Sciatic nerve (tissue), 2 donors: ENCODE data around the gene SLC6A2. TPM values are rescaled to one million over a fixed set of nuclear protein-coding genes. Genes with fewer than 3 reads are reported as not detected.

Source experiments
- ATAC-seq: fragments of 200-7000 bp; cut with Tn5 transposase; one replicate; pipeline ENCODE4 v1.9.1; 2020; ENCODE audit warnings: mild to moderate bottlenecking, moderate library complexity
- DNase-seq: peaks from one replicate; pipeline ENCODE4 v3.0.0-alpha.2; 2020; ENCODE audit warnings: low spot score
- intact Hi-C: fragments of 100-400 bp; cut with DNase I; formaldehyde crosslinking; loops from one replicate; pipeline ENCODE4 v1.14.2; 2022
- total RNA-seq: library from RNA; stranded (reverse); fragmentation: NEBNext Ultra II Directional; extraction: Animal tissue kit (Norgen Biotek cat#: 25700); gene quantifications from one replicate; pipeline ENCODE4 v1.2.1, GENCODE V29; 2021
- donor health status: DM: no; HTN: no; CAD: no.
- donor health status: DM: no; HTN: no; CAD: no.

SLC6A2 gene
- total RNA-seq, 1 donor from 2014 or later: 1.1 TPM

- DNase-seq (no peak), ATAC-seq (no peak)
- intact Hi-C loops: no loop called here
These were observed 10.2 kb downstream of the SLC6A2 start for GRCh38 chr16:55666012-55666411.

- DNase-seq (no peak), ATAC-seq (no peak)
- intact Hi-C loops: no loop called here
These were observed 12.0 kb downstream of the SLC6A2 start for GRCh38 chr16:55667753-55668152.

GRCh38 chr16:55668340-55669281 lies 12.8 kb downstream of the SLC6A2 start:
- no peak for DNase-seq
- no peak for ATAC-seq
- intact Hi-C loops: no loop called here

- ATAC-seq (no peak), DNase-seq (peak; percentile 42)
- intact Hi-C loops: no loop called here
These were observed 15.6 kb downstream of the SLC6A2 start for GRCh38 chr16:55671206-55671973.

GRCh38 chr16:55671974-55672280 lies 16.1 kb downstream of the SLC6A2 start:
- peak; percentile 14 for ATAC-seq
- intact Hi-C loops: no loop called here
- DNase-seq: no peak

- intact Hi-C loops: no loop called here
- DNase-seq (peak; percentile 66), ATAC-seq (peak; percentile 95)
These were observed 16.7 kb downstream of the SLC6A2 start for GRCh38 chr16:55672471-55672870.

- intact Hi-C loops: no loop called here
- no peak for DNase-seq
- peak; percentile 86 for ATAC-seq
These were observed 22.5 kb downstream of the SLC6A2 start for GRCh38 chr16:55678161-55678821.

- intact Hi-C loops: no loop called here
- no peak for ATAC-seq
These were observed 26.3 kb downstream of the SLC6A2 start for GRCh38 chr16:55682086-55682485.

GRCh38 chr16:55685973-55686372 lies 30.2 kb downstream of the SLC6A2 start:
- intact Hi-C loops: no loop called here
- DNase-seq: no peak
- no peak for ATAC-seq

More at GRCh38 chr16:55682086-55682485, 26.3 kb downstream of the SLC6A2 start:
- DNase-seq: no peak

- no peak for DNase-seq
- intact Hi-C loops: no loop called here
- ATAC-seq: no peak
These were observed 30.9 kb downstream of the SLC6A2 start for GRCh38 chr16:55686671-55687070.

- intact Hi-C loops: no loop called here
These were observed 32.0 kb downstream of the SLC6A2 start for GRCh38 chr16:55687802-55688201.

GRCh38 chr16:55690841-55691240 lies 35.1 kb downstream of the SLC6A2 start:
- intact Hi-C loops: no loop called here
- ATAC-seq (no peak), DNase-seq (no peak)

More at GRCh38 chr16:55687802-55688201, 32.0 kb downstream of the SLC6A2 start:
- ATAC-seq: no peak
- DNase-seq: no peak

- ATAC-seq: no peak
- intact Hi-C loops: no loop called here
- DNase-seq: no peak
These were observed 36.0 kb downstream of the SLC6A2 start for GRCh38 chr16:55691771-55692170.

- DNase-seq (no peak), ATAC-seq (no peak)
- intact Hi-C loops: no loop called here
These were observed 39.8 kb downstream of the SLC6A2 start for GRCh38 chr16:55695595-55695994.

GRCh38 chr16:55697867-55698266 lies 42.1 kb downstream of the SLC6A2 start:
- intact Hi-C loops: no loop called here
- ATAC-seq: no peak
- no peak for DNase-seq

GRCh38 chr16:55698331-55698730 lies 42.5 kb downstream of the SLC6A2 start:
- DNase-seq (no peak), ATAC-seq (no peak)
- intact Hi-C loops: no loop called here

- ATAC-seq: no peak
- no peak for DNase-seq
- intact Hi-C loops: no loop called here
These were observed 43.2 kb downstream of the SLC6A2 start for GRCh38 chr16:55698946-55699345.

- DNase-seq: no peak
- no peak for ATAC-seq
- intact Hi-C loops: loop anchor here (5.0 kb wide), 1 partner anchor 237 kb away; no protein-coding TSS in a partner anchor
These were observed 43.8 kb downstream of the SLC6A2 start for GRCh38 chr16:55699616-55700015.

GRCh38 chr16:55700067-55700466 lies 44.3 kb downstream of the SLC6A2 start:
- DNase-seq (no peak), ATAC-seq (no peak)
- intact Hi-C loops: loop anchor here (5.0 kb wide), 1 partner anchor 238 kb away; no protein-coding TSS in a partner anchor
